H9 (cell line): ENCODE measurements around the gene COL4A1. TPM values are rescaled to one million over a fixed set of nuclear protein-coding genes. Genes with fewer than 3 reads are reported as not detected.

Experiments
- DNase-seq: peaks from one replicate; pipeline ENCODE4 v3.0.0-alpha.2; 2017
- H2AFZ ChIP-seq: one replicate; pipeline ENCODE4 v1.6.1; 2013; ENCODE audit warnings: mild to moderate bottlenecking, low read length, control low read depth, moderate library complexity
- H2AK5ac ChIP-seq: 2 replicates; pipeline ENCODE4 v1.6.1; 2013; ENCODE audit warnings: low read length, control low read depth, mixed read lengths; ENCODE audit not compliant: insufficient read length
- H2BK120ac ChIP-seq: one replicate; pipeline ENCODE4 v1.6.1; 2013; ENCODE audit warnings: low read depth, mild to moderate bottlenecking, low read length, control low read depth, inconsistent platforms; ENCODE audit not compliant: poor library complexity, severe bottlenecking
- H2BK12ac ChIP-seq: 2 replicates; pipeline ENCODE4 v1.6.1; 2013; ENCODE audit warnings: low read length, control low read depth, mixed read lengths, low read depth; ENCODE audit not compliant: insufficient read length
- H2BK15ac ChIP-seq: 2 replicates; pipeline ENCODE4 v1.6.1; 2013; ENCODE audit warnings: low read depth, low read length, control low read depth
- H2BK20ac ChIP-seq: one replicate; pipeline ENCODE4 v1.6.1; 2013; ENCODE audit warnings: low read depth, mild to moderate bottlenecking, low read length, control low read depth, inconsistent platforms; ENCODE audit not compliant: poor library complexity, severe bottlenecking
- H2BK5ac ChIP-seq: 2 replicates; pipeline ENCODE4 v1.6.1; 2013; ENCODE audit warnings: low read length, control low read depth, mixed read lengths; ENCODE audit not compliant: insufficient read length
- H3K14ac ChIP-seq: 2 replicates; pipeline ENCODE4 v1.6.1; 2013; ENCODE audit warnings: low read length, control low read depth; ENCODE audit not compliant: insufficient read depth
- H3K18ac ChIP-seq: 2 replicates; pipeline ENCODE4 v1.6.1; 2013; ENCODE audit warnings: low read depth, mild to moderate bottlenecking, mixed read lengths, low read length, control low read depth; ENCODE audit not compliant: insufficient read length
- H3K23ac ChIP-seq: 2 replicates; pipeline ENCODE4 v1.6.1; 2013; ENCODE audit warnings: low read length, control low read depth, mixed read lengths, low read depth; ENCODE audit not compliant: insufficient read length
- H3K23me2 ChIP-seq: 2 replicates; pipeline ENCODE4 v1.6.1; 2013; ENCODE audit warnings: low read depth, mild to moderate bottlenecking, mixed read lengths, low read length, control low read depth; ENCODE audit not compliant: insufficient read length, poor library complexity, severe bottlenecking
- H3K27ac ChIP-seq: 2 replicates; pipeline ENCODE4 v1.5.1; 2013; ENCODE audit warnings: low read length, control low read depth, mixed read lengths, low read depth; ENCODE audit not compliant: insufficient read length
- H3K27me3 ChIP-seq: 2 replicates; pipeline ENCODE4 v1.6.1; 2013; ENCODE audit warnings: low read length, control low read depth, inconsistent platforms; ENCODE audit not compliant: insufficient read depth
- H3K4ac ChIP-seq: 2 replicates; pipeline ENCODE4 v1.6.1; 2013; ENCODE audit warnings: low read depth, mild to moderate bottlenecking, control low read depth, inconsistent platforms, low read length, moderate library complexity
- H3K4me1 ChIP-seq: 2 replicates; pipeline ENCODE4 v1.6.1; 2013; ENCODE audit warnings: low read length, control low read depth, inconsistent platforms; ENCODE audit not compliant: insufficient read depth
- H3K4me2 ChIP-seq: 2 replicates; pipeline ENCODE4 v1.6.1; 2013; ENCODE audit warnings: low read length, control low read depth, mixed read lengths; ENCODE audit not compliant: insufficient read length, insufficient read depth
- H3K56ac ChIP-seq: 2 replicates; pipeline ENCODE4 v1.6.1; 2013; ENCODE audit warnings: low read depth, mild to moderate bottlenecking, mixed read lengths, low read length, control low read depth; ENCODE audit not compliant: insufficient read length
- H3K79me1 ChIP-seq: 2 replicates; pipeline ENCODE4 v1.6.1; 2013; ENCODE audit warnings: low read depth, mild to moderate bottlenecking, moderate library complexity, low read length, control low read depth, inconsistent platforms; ENCODE audit not compliant: insufficient read depth, poor library complexity, severe bottlenecking
- H3K79me2 ChIP-seq: 2 replicates; pipeline ENCODE4 v1.6.1; 2013; ENCODE audit warnings: low read length, control low read depth, inconsistent platforms; ENCODE audit not compliant: insufficient read depth
- H3K9ac ChIP-seq: 2 replicates; pipeline ENCODE4 v1.6.1; 2013; ENCODE audit warnings: low read length, control low read depth, mixed read lengths; ENCODE audit not compliant: insufficient read length; ENCODE audit errors: extremely low read depth
- H3K9me3 ChIP-seq: one replicate; pipeline ENCODE4 v1.6.1; 2013; ENCODE audit warnings: low read depth, low read length, inconsistent platforms; ENCODE audit not compliant: control insufficient read depth
- H3T11ph ChIP-seq: one replicate; pipeline ENCODE4 v1.6.1; 2013; ENCODE audit warnings: mild to moderate bottlenecking, low read length, control low read depth, inconsistent platforms
- H4K20me1 ChIP-seq: one replicate; pipeline ENCODE4 v1.6.1; 2013; ENCODE audit not compliant: control insufficient read depth, insufficient read length, insufficient read depth
- H4K5ac ChIP-seq: 2 replicates; pipeline ENCODE4 v1.6.1; 2013; ENCODE audit warnings: low read depth, mild to moderate bottlenecking, mixed read lengths, low read length, control low read depth; ENCODE audit not compliant: insufficient read length
- H4K8ac ChIP-seq: replicated peaks from 2 replicates; pipeline ENCODE4 v1.6.1; 2013; ENCODE audit warnings: low read length, control low read depth, mixed read lengths, low read depth; ENCODE audit not compliant: insufficient read length
- H4K91ac ChIP-seq: 2 replicates; pipeline ENCODE4 v1.6.1; 2013; ENCODE audit warnings: low read depth, mild to moderate bottlenecking, moderate library complexity, mixed read lengths, low read length, control low read depth; ENCODE audit not compliant: insufficient read length
- H3K27ac Mint-ChIP-seq, 3 experiments: 2 replicates in 2 of 3; 3 replicates in 1 of 3; pipeline ENCODE4 v1.8.0; 2020 to 2021; ENCODE audit warnings: mixed read lengths in 3 of 3, mild to moderate bottlenecking in 1 of 3, moderate library complexity in 1 of 3
- H3K27me3 Mint-ChIP-seq: 2 replicates; pipeline ENCODE4 v1.8.0; 2021; ENCODE audit warnings: low read depth, mild to moderate bottlenecking, moderate library complexity, mixed read lengths
- H3K36me3 Mint-ChIP-seq, 3 experiments: 2 replicates in 2 of 3; 3 replicates in 1 of 3; pipeline ENCODE4 v1.8.0; 2020 to 2021; ENCODE audit warnings: low read depth in 3 of 3, mixed read lengths in 3 of 3; ENCODE audit not compliant: insufficient read depth in 1 of 3
- H3K4me1 Mint-ChIP-seq, 2 experiments: 2 replicates each; pipeline ENCODE4 v1.8.0; 2020; ENCODE audit warnings: mixed read lengths in 2 of 2
- H3K4me3 Mint-ChIP-seq, 2 experiments: 2 replicates in 1 of 2; 3 replicates in 1 of 2; pipeline ENCODE4 v1.8.0; 2020 to 2021; ENCODE audit warnings: mild to moderate bottlenecking in 2 of 2, mixed read lengths in 2 of 2, moderate library complexity in 1 of 2
- H3K9me3 Mint-ChIP-seq, 2 experiments: 2 replicates in 1 of 2; 3 replicates in 1 of 2; pipeline ENCODE4 v1.8.0; 2020; ENCODE audit warnings: mild to moderate bottlenecking in 2 of 2, mixed read lengths in 2 of 2, moderate library complexity in 1 of 2
- CTCF ChIP-seq: fragments of 200-600 bp; sonication (generic); conservative IDR thresholded peaks from 3 replicates; pipeline ENCODE4 v1.8.0; 2021; ENCODE audit warnings: antibody characterized with exemption, mild to moderate bottlenecking
- WGBS: extraction: QIAGEN DNeasy Blood & Tissue Kit; methylation state at CpG from one replicate; pipeline ENCODE4 v1.1.7; 2013; ENCODE audit warnings: missing lambda C conversion rate, low lambda C conversion rate, mixed read lengths; ENCODE audit not compliant: insufficient read length; ENCODE audit errors: extremely low coverage; 5-methylcytosine and 5-hydroxymethylcytosine counted together
- total RNA-seq: library from RNA; stranded (reverse); gene quantifications from 2 replicates; pipeline ENCODE4 v1.2.1, GENCODE V29; 2021

The COL4A1 gene
- total RNA-seq, 1 experiment from 2014 or later, result 73.1 TPM

- H3K4me1 Mint-ChIP-seq, result peaks cover 65 to 72% of the 10 kb centered on the region in 2 experiments
- Histone ChIP-seq H3K4me2 (no peak overlapping the region), H2AK5ac (no peak overlapping the region), H2BK120ac (no peak overlapping the region), H4K8ac (no peak overlapping the region), H2BK15ac (no peak overlapping the region), H3K27me3 (no peaks in the 10 kb centered on the region), H3K23me2 (no peaks in the 10 kb centered on the region), H2BK12ac (no peak overlapping the region), H3K79me2 (no peaks in the 10 kb centered on the region; the same call in 1 of the 2 replicates), H3K56ac (no peak overlapping the region), H3K14ac (no peak overlapping the region), H3T11ph (no peak overlapping the region), H3K9ac (no peak overlapping the region), H3K4ac (no peak overlapping the region), H3K79me1 (peaks cover 4% of the 10 kb centered on the region), H4K20me1 (no peaks in the 10 kb centered on the region), H3K23ac (no peak overlapping the region), H2AFZ (no peak overlapping the region), H4K91ac (no peak overlapping the region), H2BK5ac (no peak overlapping the region), H3K18ac (no peak overlapping the region), H3K27ac (no peak overlapping the region), H4K5ac (no peak overlapping the region), H3K4me1 (peaks cover 15% of the 10 kb centered on the region), H2BK20ac (no peak overlapping the region), H3K9me3 (no peaks in the 10 kb centered on the region)
- no peak for TF ChIP-seq CTCF
- H3K4me3 Mint-ChIP-seq, result no peak overlapping the region
- no CpG with 5 or more reads among the region's 12 CpGs for WGBS
- H3K9me3 Mint-ChIP-seq, result no peaks in the 10 kb centered on the region
- peak overlapping the region in 2 of 3 experiments; percentile 12 to 93; a peak in 3 of 7 replicates for H3K27ac Mint-ChIP-seq
- peaks cover 0 to 3% (median 2%) of the 10 kb centered on the region in 3 experiments; a peak in 2 of 7 replicates for H3K36me3 Mint-ChIP-seq
- H3K27me3 Mint-ChIP-seq, result peaks cover 2% of the 10 kb centered on the region; the same call in 1 of the 2 replicates
- no peak for DNase-seq
These were observed 42.2 kb downstream of the COL4A1 start for GRCh38 chr13:110264685-110265275.
